NCI-H82 (cell line): ENCODE results near the gene RIOK1.
"Not testable (repeated sequence)": the region's sequence is repeated elsewhere in the genome, so short reads cannot be mapped to it uniquely, and the experiment has no call there.

Experiments used
- DNase-seq: peaks from one replicate; lab custom pipeline; 2025; lab: John Stamatoyannopoulos, UW

Gene RIOK1

DNA sequence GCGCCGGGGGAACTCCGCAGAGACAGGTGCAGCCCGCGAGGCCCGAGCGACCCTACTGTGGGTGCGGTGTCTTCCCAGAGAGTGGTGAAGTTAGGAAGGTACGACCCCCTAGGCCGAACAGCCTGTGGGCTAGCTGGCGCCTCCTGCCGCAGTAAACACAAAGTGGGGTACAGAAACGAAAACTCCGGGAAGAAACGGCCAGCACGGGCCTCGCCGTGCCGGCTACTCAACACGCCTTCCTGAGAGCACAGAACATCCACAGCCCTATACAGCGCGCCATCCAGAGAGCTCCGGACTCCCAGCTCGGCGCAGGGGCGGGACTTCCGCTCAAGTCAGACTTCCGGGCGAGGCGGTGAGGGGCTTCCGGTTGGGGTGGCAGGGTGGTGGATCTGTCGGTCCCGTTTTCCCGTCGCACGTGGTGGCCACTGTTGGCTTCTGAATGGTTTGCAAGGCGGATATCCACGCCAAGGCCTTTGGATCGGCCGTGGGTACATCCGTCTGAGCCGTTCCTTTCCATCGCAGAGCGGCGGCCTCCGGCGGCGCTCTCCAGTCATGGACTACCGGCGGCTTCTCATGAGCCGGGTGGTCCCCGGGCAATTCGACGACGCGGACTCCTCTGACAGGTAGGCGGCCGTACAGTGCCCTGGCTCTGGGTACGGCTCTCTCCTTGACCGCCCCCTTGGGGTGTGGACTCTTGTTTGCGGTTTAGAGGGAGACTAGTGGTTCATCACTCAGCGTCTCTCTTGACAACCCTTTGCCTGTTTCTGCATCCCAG lies at the start of gene RIOK1, which contains the start of gene CAGE1:
RIOK1 (plus strand) TSS at position 358 of the 775 bp plus-strand sequence; CDS start at position 553, 195 bp downstream.
CAGE1 (minus strand) TSS at position 292 of the 775 bp plus-strand sequence. CDS start 2,569 bp downstream, outside the sequence.
- peak; percentile 98 for DNase-seq

GRCh38 chr6:7341271-7341670 lies 48.3 kb upstream of the RIOK1 start:
- no peak for DNase-seq

DNA sequence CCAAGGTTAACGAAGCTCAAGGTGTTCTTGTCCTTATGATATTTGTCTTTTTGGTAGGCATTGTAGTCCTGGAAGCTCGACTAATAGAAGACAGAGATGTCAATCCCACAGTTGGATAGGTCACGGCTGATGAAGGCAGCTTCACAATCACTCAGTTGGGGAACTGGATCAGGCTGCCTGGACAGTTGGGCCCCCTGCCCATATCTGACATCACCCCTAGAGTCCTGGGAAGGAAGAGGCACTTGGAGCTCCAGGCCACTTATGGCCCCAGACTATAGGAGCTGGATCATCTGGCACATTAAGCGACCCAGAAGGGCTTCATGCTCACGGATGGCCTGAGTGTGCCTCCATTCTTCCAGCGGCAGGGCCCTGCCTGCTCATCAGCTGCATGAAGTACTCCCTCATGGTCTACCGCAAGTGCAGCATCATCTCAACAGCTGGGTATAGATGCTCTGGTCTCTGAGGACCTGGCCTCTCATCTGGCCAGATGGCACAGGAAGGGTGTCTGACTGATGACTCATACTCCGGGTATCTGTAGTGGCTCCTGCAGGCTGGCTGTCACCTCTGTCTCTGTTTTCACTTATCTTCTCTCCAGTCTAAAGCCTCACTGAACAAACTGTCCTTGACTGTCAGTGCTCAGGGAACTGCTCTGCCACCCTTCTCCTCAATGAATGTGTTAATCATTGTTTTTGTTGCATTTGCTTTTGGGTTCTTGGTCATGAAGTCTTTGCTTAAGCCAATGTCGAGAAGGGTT lies 47.4 kb upstream of the RIOK1 start:
- DNase-seq, result peak; percentile 19

GRCh38 chr6:7343546-7344475 lies 45.8 kb upstream of the RIOK1 start:
- DNase-seq, result no peak

DNA sequence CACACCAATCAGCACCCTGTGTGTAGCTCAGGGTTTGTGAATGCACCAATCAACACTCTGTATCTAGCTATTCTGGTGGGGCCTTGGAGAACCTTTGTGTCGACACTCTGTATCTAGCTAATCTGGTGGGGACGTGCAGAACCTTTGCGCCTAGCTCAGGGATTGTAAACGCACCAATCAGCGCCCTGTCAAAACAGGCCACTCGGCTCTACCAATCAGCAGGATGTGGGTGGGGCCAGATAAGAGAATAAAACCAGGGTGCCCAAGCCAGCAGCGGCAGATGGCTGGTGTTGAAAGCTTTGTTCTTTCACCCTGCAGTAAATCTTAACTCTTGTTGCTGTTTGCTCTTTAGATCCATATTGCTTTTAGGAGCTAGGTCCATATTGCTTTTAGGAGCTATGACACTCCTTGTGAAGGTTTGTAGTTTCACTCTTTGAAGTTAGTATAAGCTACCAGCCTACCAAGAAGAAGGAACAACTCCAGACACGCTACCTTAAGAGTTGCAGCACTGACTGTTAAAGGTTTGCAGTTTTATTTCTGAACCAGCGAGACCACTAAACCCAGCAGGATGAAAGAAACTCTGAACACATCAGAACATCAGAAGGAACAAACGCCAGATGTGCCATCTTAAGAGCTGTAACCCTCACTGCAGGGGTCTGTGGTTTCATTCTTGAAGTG lies 44.7 kb upstream of the RIOK1 start:
- not testable (repeated sequence) for DNase-seq

DNA sequence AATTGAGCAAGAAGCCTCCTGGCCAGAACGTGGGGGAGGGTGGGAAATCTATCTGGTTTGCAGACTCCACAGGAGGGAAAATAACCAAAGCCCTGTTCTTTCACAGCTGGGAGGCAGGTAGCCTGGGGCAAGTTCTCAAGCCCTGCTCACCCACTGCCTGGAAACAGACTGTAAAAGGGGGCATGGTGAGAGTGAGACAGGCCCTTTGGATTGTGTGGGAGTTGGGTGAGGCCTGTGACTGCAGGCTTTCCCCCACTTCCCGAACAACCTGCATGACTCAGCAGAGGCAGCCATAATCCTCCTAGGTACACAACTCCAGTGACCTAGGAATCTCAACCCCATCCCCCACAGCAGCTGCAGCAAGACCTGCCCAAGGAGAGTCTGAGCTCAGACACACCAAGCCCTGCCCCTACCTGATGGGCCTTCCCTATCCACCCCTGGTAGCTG lies 42.0 kb upstream of the RIOK1 start:
- peak; percentile 70 for DNase-seq

- DNase-seq, result not testable (repeated sequence)
Measured at GRCh38 chr6:7350591-7350990, 39.0 kb upstream of the RIOK1 start.

GRCh38 chr6:7351916-7352315 lies 37.7 kb upstream of the RIOK1 start:
- DNase-seq, result not testable (repeated sequence)

DNA sequence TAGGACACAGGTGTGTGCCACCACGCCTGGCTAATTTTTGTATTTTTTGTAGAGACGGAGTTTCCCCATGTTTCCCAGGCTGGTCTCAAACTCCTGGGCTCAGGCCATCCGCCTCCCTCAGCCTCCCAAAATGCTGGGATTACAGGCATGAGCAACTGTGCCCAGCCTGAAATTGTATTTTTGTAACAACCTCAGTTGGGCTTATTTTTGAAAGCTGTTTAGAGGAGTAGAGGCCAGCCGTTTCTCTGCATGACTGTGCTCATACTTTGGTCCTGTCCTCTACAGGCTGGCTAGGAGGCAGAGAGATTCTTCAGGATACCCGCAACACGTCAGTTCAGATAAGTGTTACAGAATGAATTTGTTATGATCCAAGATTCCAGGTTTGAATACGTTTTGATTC lies 22.2 kb upstream of the RIOK1 start:
- no peak for DNase-seq

- DNase-seq, result no peak
Measured at GRCh38 chr6:7373739-7374138, 15.9 kb upstream of the RIOK1 start.

- DNase-seq, result no peak
Measured at GRCh38 chr6:7377961-7378360, 11.6 kb upstream of the RIOK1 start.

- DNase-seq, result no peak
Measured at GRCh38 chr6:7378740-7379139, 10.9 kb upstream of the RIOK1 start.

DNA sequence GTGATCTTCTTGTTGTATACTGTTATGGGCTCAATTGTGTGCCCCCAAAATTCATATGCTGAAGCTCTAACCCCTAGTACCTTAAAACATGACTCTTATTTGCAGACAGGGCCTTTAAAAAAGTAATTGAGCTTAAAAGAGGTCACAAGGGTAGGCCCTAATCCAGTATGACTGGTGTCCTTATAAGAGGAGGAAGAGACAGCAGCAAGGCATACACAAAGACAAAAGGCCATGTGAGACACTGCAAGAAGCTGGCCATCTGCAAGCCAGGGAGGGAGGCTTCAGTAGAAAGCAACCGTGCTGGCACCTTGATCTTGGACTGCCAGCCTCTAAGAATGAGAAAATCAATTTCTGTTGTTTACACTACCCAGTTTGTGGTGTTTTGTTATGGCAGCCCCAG lies 8.5 kb upstream of the RIOK1 start:
- DNase-seq, result peak; percentile 5

DNA sequence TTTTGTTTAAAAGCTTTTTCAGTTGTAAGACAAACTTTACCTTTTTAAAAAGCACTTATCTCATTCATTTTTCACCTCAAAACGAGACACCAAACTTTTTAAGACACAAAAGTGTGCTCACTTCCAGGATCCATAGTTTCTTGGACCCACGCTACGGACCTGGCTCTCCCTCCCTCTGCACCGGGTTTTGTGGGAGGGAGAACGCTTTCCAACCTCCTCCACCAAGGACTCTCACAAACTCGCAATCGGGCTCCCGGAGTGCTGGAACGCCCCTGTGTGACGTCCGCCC lies 502 bp upstream of the RIOK1 start:
- DNase-seq, result no peak

DNA sequence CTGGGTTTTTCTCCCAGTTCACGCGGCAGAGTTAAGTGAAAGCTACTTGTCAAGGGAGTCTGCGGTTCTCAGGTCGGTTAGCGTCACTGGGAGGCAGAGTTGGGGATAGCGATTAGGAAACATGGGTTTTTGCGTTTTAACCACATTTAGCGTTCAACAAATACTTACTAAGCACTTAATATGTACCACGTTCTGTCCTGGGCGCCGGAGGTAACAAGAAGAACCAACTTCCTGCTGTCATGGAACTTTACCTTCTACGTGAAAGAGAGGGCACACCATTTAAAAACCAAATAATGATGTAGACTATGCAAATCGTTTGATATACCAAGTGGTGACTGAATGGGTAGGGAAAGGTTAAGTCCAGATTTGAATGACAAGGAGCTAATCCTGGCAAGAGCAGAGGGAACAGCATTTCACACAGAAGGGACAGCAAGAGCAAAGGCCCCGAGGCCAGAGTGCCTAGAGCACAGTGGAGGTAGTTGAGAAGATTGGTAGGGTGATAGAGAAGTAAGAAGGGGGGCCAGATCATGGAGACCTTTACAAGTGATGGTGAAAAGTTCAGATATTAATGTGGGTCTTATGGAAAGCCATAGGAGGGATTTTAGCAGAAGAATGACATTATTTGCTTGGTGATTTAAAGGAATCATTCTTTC lies 744 bp downstream of the RIOK1 start:
- DNase-seq, result peak; percentile 45

- no peak for DNase-seq
Measured at GRCh38 chr6:7391151-7391550, 1.5 kb downstream of the RIOK1 start.

GRCh38 chr6:7392402-7392801 lies 2.8 kb downstream of the RIOK1 start:
- DNase-seq, result no peak

- no peak for DNase-seq
Measured at GRCh38 chr6:7401075-7401474, 11.5 kb downstream of the RIOK1 start.

- DNase-seq, result no peak
Measured at GRCh38 chr6:7402716-7403115, 13.1 kb downstream of the RIOK1 start.

- DNase-seq, result no peak
Measured at GRCh38 chr6:7404546-7404945, 14.9 kb downstream of the RIOK1 start.

- DNase-seq, result no peak
Measured at GRCh38 chr6:7406743-7407142, 17.1 kb downstream of the RIOK1 start.
